Kidney (tissue), 14 donors: ENCODE results near the gene COPS9. TPM values are rescaled to one million over a fixed set of nuclear protein-coding genes. Genes with fewer than 3 reads are reported as not detected.
A peak's percentile ranks its signal among the peaks of the same experiment; 100 is the strongest.

ENCODE experiments used
- DNase-seq, 5 donors: peaks; one replicate each; pipeline ENCODE4 v3.0.0-alpha.2; 2013 to 2020
- FAIRE-seq: peaks from 2 replicates; lab custom pipeline; 2012; peaks lifted over from hg19 to GRCh38; lab: Jason Lieb, UNC
- H3K27ac ChIP-seq, 2 donors: one replicate each; pipeline ENCODE4 v1.7.0; 2013; ENCODE audit warnings: low read depth in 2 of 2, low read length in 2 of 2, inconsistent platforms in 1 of 2
- H3K27me3 ChIP-seq: one replicate; pipeline ENCODE4 v1.7.1; 2013; ENCODE audit warnings: low read length, inconsistent platforms; ENCODE audit not compliant: control insufficient read depth, insufficient read depth
- H3K36me3 ChIP-seq, 3 donors: one replicate each; pipeline versions ENCODE4 v1.7.0 to v1.7.1; 2013; ENCODE audit warnings: low read length in 3 of 3, control low read depth in 1 of 3, inconsistent platforms in 1 of 3; ENCODE audit not compliant: insufficient read depth in 3 of 3, control insufficient read depth in 2 of 3
- H3K4me1 ChIP-seq, 3 donors: one replicate each; pipeline versions ENCODE4 v1.7.0 to v1.7.1; 2013; ENCODE audit warnings: low read length in 3 of 3, inconsistent platforms in 1 of 3, low read depth in 1 of 3; ENCODE audit not compliant: control insufficient read depth in 2 of 3, insufficient read depth in 2 of 3
- H3K4me3 ChIP-seq, 3 donors: one replicate each; pipeline versions ENCODE4 v1.7.0 to v1.8.1; 2013; ENCODE audit warnings: low read length in 3 of 3, control low read depth in 1 of 3, inconsistent platforms in 1 of 3
- H3K9ac ChIP-seq, 3 donors: one replicate each; pipeline versions ENCODE4 v1.7.0 to v1.7.1; 2013; ENCODE audit warnings: low read length in 3 of 3, control low read depth in 1 of 3, inconsistent platforms in 1 of 3
- H3K9me3 ChIP-seq, 3 donors: one replicate each; pipeline versions ENCODE4 v1.7.0 to v1.7.1; 2013; ENCODE audit warnings: low read length in 3 of 3, control low read depth in 1 of 3, inconsistent platforms in 1 of 3; ENCODE audit not compliant: control insufficient read depth in 2 of 3, insufficient read depth in 1 of 3
- intact Hi-C: fragments of 100-400 bp; cut with DNase I; formaldehyde crosslinking; loops from one replicate; pipeline ENCODE4 v1.11.1; 2022
- polyA plus RNA-seq: library from polyadenylated mRNA; stranded (reverse); fragments of 350-450 nt; fragmentation: Illumina TruSeq; extraction: RNeasy Lipid Tissue Mini Kit (QIAGEN cat#74804); gene quantifications from one replicate; pipeline ENCODE4 v1.2.3, GENCODE V29; 2014; ENCODE audit warnings: low read depth, low replicate concordance; ENCODE audit not compliant: insufficient read depth
- total RNA-seq: library from RNA; stranded (reverse); fragmentation: NEBNext Ultra II Directional; extraction: Animal tissue kit (Norgen Biotek cat#: 25700); gene quantifications from one replicate; pipeline ENCODE4 v1.2.1, GENCODE V29; 2021
- TF ChIP-seq, protein P1 (sequence below): IDR thresholded peaks from 3 replicates; pipeline ENCODE4 v1.5.1; 2012; ENCODE audit warnings: mild to moderate bottlenecking, moderate library complexity, borderline replicate concordance; ENCODE audit not compliant: insufficient read depth; ENCODE audit errors: extremely low read depth
- donor health status: control.
- donor health status: control.
- donor health status: control.
- donor health status: control.
- donor health status: control.
- donor health status: DM: yes; HTN: yes; CAD: no.
- donor health status: Normal renal cell carcinoma (clear cell type).

Gene COPS9
- total and polyA plus RNA-seq, 2 donors from 2014 or later = 119 to 310 TPM

GRCh38 chr2:240147382-240147781, 11.3 kb upstream of the COPS9 start:
- H3K4me3 ChIP-seq = peak overlapping the region in 1 of 3 donors; percentile 37
- intact Hi-C loops = no loop called here
- FAIRE-seq (no peak), DNase-seq (no peak)
- no peak overlapping the region for H3K27ac ChIP-seq
- TF ChIP-seq, protein P1, sequence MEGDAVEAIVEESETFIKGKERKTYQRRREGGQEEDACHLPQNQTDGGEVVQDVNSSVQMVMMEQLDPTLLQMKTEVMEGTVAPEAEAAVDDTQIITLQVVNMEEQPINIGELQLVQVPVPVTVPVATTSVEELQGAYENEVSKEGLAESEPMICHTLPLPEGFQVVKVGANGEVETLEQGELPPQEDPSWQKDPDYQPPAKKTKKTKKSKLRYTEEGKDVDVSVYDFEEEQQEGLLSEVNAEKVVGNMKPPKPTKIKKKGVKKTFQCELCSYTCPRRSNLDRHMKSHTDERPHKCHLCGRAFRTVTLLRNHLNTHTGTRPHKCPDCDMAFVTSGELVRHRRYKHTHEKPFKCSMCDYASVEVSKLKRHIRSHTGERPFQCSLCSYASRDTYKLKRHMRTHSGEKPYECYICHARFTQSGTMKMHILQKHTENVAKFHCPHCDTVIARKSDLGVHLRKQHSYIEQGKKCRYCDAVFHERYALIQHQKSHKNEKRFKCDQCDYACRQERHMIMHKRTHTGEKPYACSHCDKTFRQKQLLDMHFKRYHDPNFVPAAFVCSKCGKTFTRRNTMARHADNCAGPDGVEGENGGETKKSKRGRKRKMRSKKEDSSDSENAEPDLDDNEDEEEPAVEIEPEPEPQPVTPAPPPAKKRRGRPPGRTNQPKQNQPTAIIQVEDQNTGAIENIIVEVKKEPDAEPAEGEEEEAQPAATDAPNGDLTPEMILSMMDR = no peak
- H3K27me3 ChIP-seq = no peaks in the 10 kb centered on the region
- H3K4me1 ChIP-seq = no peaks in the 10 kb centered on the region
- peaks cover 0 to 5% (median 0%) of the 10 kb centered on the region in 3 donors for H3K9me3 ChIP-seq
- H3K9ac ChIP-seq = peak overlapping the region in 1 of 3 donors; percentile 18
- no peaks in the 10 kb centered on the region for H3K36me3 ChIP-seq

GRCh38 chr2:240146627-240147278, 10.6 kb upstream of the COPS9 start:
- peaks cover 0 to 5% (median 0%) of the 10 kb centered on the region in 3 donors for H3K9me3 ChIP-seq
- no peak overlapping the region for H3K27ac ChIP-seq
- DNase-seq (peak in 1 of 5 donors; percentile 72), FAIRE-seq (no peak)
- H3K9ac ChIP-seq = no peak overlapping the region
- TF ChIP-seq, protein P1 = no peak
- no peak overlapping the region for H3K4me3 ChIP-seq
- no peaks in the 10 kb centered on the region for H3K36me3 ChIP-seq
- intact Hi-C loops = no loop called here
- no peaks in the 10 kb centered on the region for H3K4me1 ChIP-seq
- no peaks in the 10 kb centered on the region for H3K27me3 ChIP-seq

GRCh38 chr2:240146141-240146561, 10.0 kb upstream of the COPS9 start:
- intact Hi-C loops = no loop called here
- FAIRE-seq = no peak

More at GRCh38 chr2:240146141-240146561, 10.0 kb upstream of the COPS9 start:
- no peak overlapping the region for H3K27ac ChIP-seq
- peaks cover 0 to 5% (median 0%) of the 10 kb centered on the region in 3 donors for H3K9me3 ChIP-seq
- H3K4me1 ChIP-seq = no peaks in the 10 kb centered on the region
- no peaks in the 10 kb centered on the region for H3K36me3 ChIP-seq
- TF ChIP-seq, protein P1 = no peak
- no peaks in the 10 kb centered on the region for H3K27me3 ChIP-seq
- H3K4me3 ChIP-seq = no peak overlapping the region
- peak in 1 of 5 donors; percentile 70 for DNase-seq
- H3K9ac ChIP-seq = no peak overlapping the region
